Caco-2 (cell line): ENCODE data around the gene MLLT10. TPM values are rescaled to one million over a fixed set of nuclear protein-coding genes. Genes with fewer than 3 reads are reported as not detected.
A peak's percentile ranks its signal among the peaks of the same experiment; 100 is the strongest.

ENCODE experiments used
- BruUV-seq: library from RNA; stranded (reverse); fragments of 400-500 nt; replicated peaks from 2 replicates; lab custom pipeline; 2021; lab: Mats Ljungman, UMichigan
- CTCF ChIA-PET: fragments of 300-600 bp; sonication (Branson Sonifier 250); formaldehyde crosslinking; loops from one replicate; lab custom pipeline; 2022; ENCODE audit warnings: antibody characterized with exemption; lab: Charles Lee
- POLR2A ChIA-PET: fragments of 300-600 bp; sonication (Branson Sonifier 250); formaldehyde crosslinking; loops from one replicate; lab custom pipeline; 2022; ENCODE audit warnings: antibody characterized with exemption; lab: Charles Lee
- DNase-seq, 2 experiments: peaks; one replicate each; pipeline versions ENCODE4 v3.0.0 to v3.0.0-alpha.2; 2020 to 2022
- H3K27me3 ChIP-seq: replicated peaks from 2 replicates; pipeline ENCODE4 v1.6.0; 2011; ENCODE audit warnings: low read length; ENCODE audit not compliant: control insufficient read depth, insufficient read depth
- H3K36me3 ChIP-seq: 2 replicates; pipeline ENCODE4 v1.5.1; 2011; ENCODE audit warnings: low read length; ENCODE audit not compliant: control insufficient read depth, insufficient read depth
- H3K4me1 ChIP-seq: fragments of 250-450 bp; sonication (Bioruptor Pico); 2 replicates; pipeline ENCODE4 v1.5.1; 2020; ENCODE audit warnings: mild to moderate bottlenecking
- H3K4me3 ChIP-seq: 2 replicates; pipeline ENCODE4 v1.5.1; 2011; ENCODE audit warnings: low read depth, mild to moderate bottlenecking, control low read depth, low read length
- H3K9me3 ChIP-seq: fragments of 250-450 bp; sonication (Bioruptor Pico); 2 replicates; pipeline ENCODE4 v1.5.1; 2020; ENCODE audit warnings: mild to moderate bottlenecking, moderate library complexity
- H3K27ac Mint-ChIP-seq: one replicate; pipeline ENCODE4 v1.8.0; 2022; ENCODE audit warnings: mixed read lengths; ENCODE audit not compliant: unreplicated experiment
- H3K27me3 Mint-ChIP-seq: one replicate; pipeline ENCODE4 v1.8.0; 2022; ENCODE audit warnings: mixed read lengths; ENCODE audit not compliant: insufficient read depth, unreplicated experiment
- H3K36me3 Mint-ChIP-seq: one replicate; pipeline ENCODE4 v1.8.0; 2022; ENCODE audit warnings: mild to moderate bottlenecking, mixed read lengths; ENCODE audit not compliant: insufficient read depth, unreplicated experiment
- H3K4me1 Mint-ChIP-seq: one replicate; pipeline ENCODE4 v1.8.0; 2022; ENCODE audit warnings: low read depth, mixed read lengths; ENCODE audit not compliant: unreplicated experiment
- H3K4me3 Mint-ChIP-seq: one replicate; pipeline ENCODE4 v1.8.0; 2022; ENCODE audit warnings: mild to moderate bottlenecking, moderate library complexity, mixed read lengths; ENCODE audit not compliant: unreplicated experiment
- H3K9me3 Mint-ChIP-seq: one replicate; pipeline ENCODE4 v1.8.0; 2022; ENCODE audit warnings: mixed read lengths; ENCODE audit not compliant: unreplicated experiment
- CTCF ChIP-seq, 2 experiments: fragments of 200-600 bp in 1 of 2; IDR thresholded peaks; 1 replicate in 1 of 2; 2 replicates in 1 of 2; pipeline versions ENCODE4 v1.5.1 to v1.8.0; 2011 to 2022; ENCODE audit warnings: antibody characterized with exemption in 1 of 2, control low read depth in 1 of 2, inconsistent platforms in 1 of 2, low read depth in 1 of 2, low read length in 1 of 2, mild to moderate bottlenecking in 1 of 2, moderate library complexity in 1 of 2; ENCODE audit not compliant: insufficient read depth in 1 of 2, severe bottlenecking in 1 of 2, unreplicated experiment in 1 of 2
- intact Hi-C: fragments of 100-400 bp; cut with micrococcal nuclease; formaldehyde crosslinking; loops from one replicate; pipeline ENCODE4 v1.10.0; 2022; ENCODE audit not compliant: unreplicated experiment
- total RNA-seq: library from RNA; stranded (reverse); gene quantifications from 2 replicates; pipeline ENCODE4 v1.2.3, GENCODE V29; 2022

MLLT10 gene
- total RNA-seq, 1 experiment from 2014 or later = 84.3 TPM

GRCh38 chr10:21624951-21625350 lies 90.9 kb downstream of the MLLT10 start:
- no peak for TF ChIP-seq CTCF (IDR thresholded peaks at IDR 0.05; ENCODE audit: insufficient read depth in 1 of 2, low read depth in 1 of 2, low read length in 1 of 2, severe bottlenecking in 1 of 2, unreplicated experiment in 1 of 2)
- Histone ChIP-seq H3K4me1 (no peaks in the 10 kb centered on the region), H3K4me3 (no peak overlapping the region), H3K9me3 (no peaks in the 10 kb centered on the region), H3K36me3 (no peaks in the 10 kb centered on the region; the same call in 1 of the 2 replicates), H3K27me3 (no peaks in the 10 kb centered on the region)
- Mint-ChIP-seq H3K36me3 (peaks cover 34% of the 10 kb centered on the region), H3K27ac (peak overlapping the region; percentile 1), H3K27me3 (no peaks in the 10 kb centered on the region), H3K9me3 (no peaks in the 10 kb centered on the region), H3K4me3 (no peak overlapping the region), H3K4me1 (no peaks in the 10 kb centered on the region)
- CTCF ChIA-PET = no interaction called here
- no peak for DNase-seq
- no TSS peak for BruUV-seq
- intact Hi-C loops = no loop called here
- POLR2A ChIA-PET = no interaction called here

GRCh38 chr10:21625623-21626229 lies 91.7 kb downstream of the MLLT10 start:
- no peak overlapping the region for H3K27ac Mint-ChIP-seq
- Histone ChIP-seq H3K4me3 (no peak overlapping the region), H3K4me1 (no peaks in the 10 kb centered on the region), H3K9me3 (no peaks in the 10 kb centered on the region), H3K27me3 (no peaks in the 10 kb centered on the region), H3K36me3 (no peaks in the 10 kb centered on the region; the same call in 1 of the 2 replicates)
- intact Hi-C loops = no loop called here
- no peak for DNase-seq
- H3K9me3 Mint-ChIP-seq = no peaks in the 10 kb centered on the region
- no peaks in the 10 kb centered on the region for H3K27me3 Mint-ChIP-seq
- no peak for TF ChIP-seq CTCF (IDR thresholded peaks at IDR 0.05; ENCODE audit: insufficient read depth in 1 of 2, low read depth in 1 of 2, low read length in 1 of 2, severe bottlenecking in 1 of 2, unreplicated experiment in 1 of 2)
- no peaks in the 10 kb centered on the region for H3K4me1 Mint-ChIP-seq
- ChIA-PET POLR2A (no interaction called here), CTCF (interaction anchor here (1.7 kb wide), 1 partner anchor 12 kb away, joined by 4 read pairs; no protein-coding TSS in a partner anchor)
- BruUV-seq = no TSS peak
- H3K36me3 Mint-ChIP-seq = peaks cover 37% of the 10 kb centered on the region
- H3K4me3 Mint-ChIP-seq = no peak overlapping the region

- BruUV-seq = no TSS peak
- Histone ChIP-seq H3K4me3 (no peak overlapping the region), H3K9me3 (no peaks in the 10 kb centered on the region), H3K4me1 (no peaks in the 10 kb centered on the region), H3K27me3 (no peaks in the 10 kb centered on the region), H3K36me3 (no peaks in the 10 kb centered on the region; the same call in 1 of the 2 replicates)
- TF ChIP-seq CTCF (IDR thresholded peaks at IDR 0.05; ENCODE audit: insufficient read depth in 1 of 2, low read depth in 1 of 2, low read length in 1 of 2, severe bottlenecking in 1 of 2, unreplicated experiment in 1 of 2) = no peak
- no peak for DNase-seq
- CTCF ChIA-PET = interaction anchor here (1.7 kb wide), 1 partner anchor 11 kb away, joined by 4 read pairs; no protein-coding TSS in a partner anchor
- Mint-ChIP-seq H3K9me3 (no peaks in the 10 kb centered on the region), H3K27me3 (no peaks in the 10 kb centered on the region), H3K4me3 (no peak overlapping the region), H3K27ac (no peak overlapping the region), H3K4me1 (no peaks in the 10 kb centered on the region), H3K36me3 (peaks cover 46% of the 10 kb centered on the region)
- POLR2A ChIA-PET = no interaction called here
- intact Hi-C loops = no loop called here
These were observed 92.6 kb downstream of the MLLT10 start for GRCh38 chr10:21626457-21627161.
